NAMALWA (cell line): ENCODE results near the gene GRK6.
A peak's percentile ranks its signal among the peaks of the same experiment; 100 is the strongest.
"Not testable (repeated sequence)": the region's sequence is repeated elsewhere in the genome, so short reads cannot be mapped to it uniquely, and the experiment has no call there.

Experiments
- DNase-seq: peaks from one replicate; pipeline ENCODE4 v3.0.0-alpha.2; 2015; ENCODE audit warnings: low spot score

The GRK6 gene

DNA sequence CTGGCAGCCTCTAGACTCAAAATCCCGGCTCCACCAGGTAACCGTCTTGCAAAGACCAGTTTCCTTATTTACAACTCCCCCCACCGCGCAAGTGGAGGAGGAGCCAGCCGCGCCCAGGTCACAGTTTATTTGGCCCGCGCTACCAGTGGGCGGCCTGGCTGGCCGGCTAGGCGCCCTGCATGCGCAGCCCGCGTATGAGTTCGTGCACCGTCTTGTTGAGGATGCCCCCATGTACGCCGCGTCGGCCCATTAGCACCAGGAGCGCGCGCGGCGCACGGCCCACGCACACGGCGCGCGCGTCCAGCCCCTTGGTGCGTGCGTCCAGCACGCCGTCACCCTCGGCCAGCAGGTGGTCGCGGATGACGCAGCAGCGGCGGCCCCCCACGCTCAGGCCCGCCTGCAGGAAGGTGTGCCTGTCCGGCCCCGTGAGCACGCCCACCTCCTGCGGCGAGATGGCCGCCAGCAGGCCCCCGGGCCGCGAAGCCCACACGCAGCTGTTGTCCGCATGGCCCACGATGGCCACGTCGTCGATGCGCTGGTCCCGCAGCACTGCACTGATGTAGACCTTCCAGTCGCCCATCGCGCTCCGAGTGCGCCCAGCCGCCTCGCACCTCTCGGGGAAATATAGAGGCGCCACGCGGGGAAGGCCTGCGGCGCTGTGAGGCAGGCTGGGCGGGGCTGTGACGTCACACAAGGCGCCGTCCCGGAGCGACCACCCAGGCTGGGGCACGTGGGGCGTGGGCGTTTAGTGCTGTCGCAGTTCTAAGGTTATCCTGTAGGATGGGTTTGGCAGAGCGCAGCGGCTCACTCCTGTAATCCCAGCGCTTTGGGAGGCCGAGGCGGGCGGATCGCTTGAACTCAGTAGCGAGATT, 26.2 kb upstream of the GRK6 start, which contains the start of gene PFN3:
Gene PFN3 (minus strand): TSS at position 665 of the 872 bp plus-strand sequence. CDS start 85 bp downstream, at position 580.
- no peak for DNase-seq

DNA sequence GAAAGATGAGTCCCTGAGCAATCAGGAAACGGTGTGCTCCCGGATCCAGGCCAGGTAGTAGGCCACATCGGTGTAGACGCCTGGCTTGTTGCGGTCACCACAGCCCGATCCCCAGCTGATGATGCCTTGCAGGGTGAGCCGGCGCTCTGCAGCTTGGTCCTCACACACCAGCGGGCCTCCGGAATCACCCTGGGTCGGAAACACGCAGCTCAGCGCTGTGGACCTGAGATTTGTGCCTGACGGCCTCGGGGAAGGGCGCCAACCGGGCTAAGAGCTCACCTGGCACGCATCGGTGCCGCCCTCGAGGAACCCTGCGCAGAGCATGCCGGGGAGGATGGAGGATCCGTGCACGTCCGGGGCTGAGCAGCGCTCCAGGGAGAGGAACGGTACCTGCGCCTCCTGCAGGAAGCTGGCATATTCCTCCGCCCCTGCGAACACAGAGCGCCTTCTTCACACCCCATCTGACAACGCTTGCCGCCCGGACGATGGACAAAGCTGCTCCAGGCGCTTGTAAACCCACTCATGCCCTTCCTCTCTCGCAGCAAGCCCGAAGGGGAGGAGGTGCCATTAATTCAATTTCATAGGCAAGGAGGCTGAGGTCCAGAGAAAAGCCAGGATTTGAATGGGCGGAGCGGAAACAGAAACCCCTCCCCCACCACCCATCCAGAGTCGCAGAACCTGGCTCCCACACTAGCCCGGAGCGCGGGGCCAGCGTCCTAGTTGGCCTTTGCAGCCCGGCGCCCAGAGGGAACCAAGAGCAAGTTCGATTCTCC, 24.0 kb upstream of the GRK6 start:
- no peak for DNase-seq

DNA sequence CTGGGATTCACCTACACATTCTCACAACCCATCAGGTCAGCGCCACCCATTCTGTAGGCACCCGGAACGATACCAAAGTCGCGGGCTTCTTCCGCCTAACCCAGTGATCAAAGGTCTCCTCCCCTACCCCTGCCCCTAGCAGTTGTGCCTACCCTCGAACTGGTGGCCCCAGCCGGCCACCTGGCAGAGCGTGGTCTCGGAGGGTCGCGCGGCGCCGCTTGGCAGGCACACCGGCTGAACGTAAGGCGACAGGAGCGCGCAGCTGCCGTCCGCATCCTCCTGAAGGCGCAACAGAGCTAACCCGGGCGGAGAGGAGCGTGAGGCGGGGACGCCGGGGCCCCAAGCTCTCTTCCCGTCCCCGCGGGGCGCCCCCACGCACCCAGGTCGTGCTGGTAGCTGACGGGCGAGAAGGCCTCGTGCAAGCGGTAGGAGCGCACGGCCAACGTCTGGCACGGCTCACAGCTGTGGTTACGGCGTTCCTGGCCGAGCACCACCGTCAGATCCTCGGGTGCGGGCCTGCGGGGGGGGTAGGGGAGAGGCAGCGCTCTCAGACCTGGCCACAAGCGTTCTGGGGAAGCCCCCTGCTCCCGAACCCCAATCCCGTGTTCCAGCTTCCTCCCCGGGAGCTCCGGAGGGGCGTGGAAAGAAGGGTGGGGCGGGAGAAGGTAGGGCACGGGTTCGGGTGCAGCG, 23.2 kb upstream of the GRK6 start:
- DNase-seq = no peak

DNA sequence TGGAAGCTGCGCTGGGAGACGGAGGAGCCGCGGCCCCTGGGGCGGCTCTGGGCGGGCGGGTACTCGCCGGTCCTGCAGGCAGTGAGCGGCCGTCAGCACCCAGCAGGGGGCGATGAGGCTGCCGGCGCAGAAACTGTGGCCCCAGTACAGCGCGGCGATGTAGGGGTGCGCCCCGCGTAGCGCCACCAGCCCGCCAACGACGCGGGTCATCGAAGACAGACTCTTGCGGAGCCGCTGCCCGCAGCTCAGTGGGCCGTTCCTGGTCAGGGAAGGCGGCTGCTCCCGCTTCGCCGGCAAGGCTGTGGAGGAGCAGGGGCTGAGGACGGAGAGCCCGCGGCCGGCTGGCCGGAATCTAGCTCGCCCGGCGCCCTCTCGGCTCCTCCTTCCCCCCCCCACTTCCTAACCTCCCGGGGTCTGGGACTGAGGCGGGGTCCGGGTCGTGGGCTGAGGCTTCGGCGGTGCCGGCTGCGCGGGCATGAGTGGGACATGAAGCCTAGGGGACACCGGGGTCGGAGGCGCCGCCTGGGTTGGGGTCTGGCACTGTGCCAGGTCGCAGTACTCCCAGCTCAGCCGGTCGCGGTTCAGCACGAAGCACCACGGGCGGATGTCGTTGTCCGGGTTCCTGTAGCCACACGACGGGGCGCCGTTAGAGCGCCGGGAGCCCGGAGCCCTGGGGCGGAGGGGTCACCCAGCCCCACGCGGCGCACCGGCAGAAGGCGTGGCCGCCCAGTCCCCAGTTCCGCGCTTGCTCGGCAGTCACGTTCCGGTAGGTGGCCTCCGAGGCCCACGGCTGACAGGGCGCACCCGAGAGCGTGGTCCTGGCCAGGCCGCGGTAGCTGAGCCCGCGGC, 22.5 kb upstream of the GRK6 start:
- DNase-seq = peak; percentile 78

DNA sequence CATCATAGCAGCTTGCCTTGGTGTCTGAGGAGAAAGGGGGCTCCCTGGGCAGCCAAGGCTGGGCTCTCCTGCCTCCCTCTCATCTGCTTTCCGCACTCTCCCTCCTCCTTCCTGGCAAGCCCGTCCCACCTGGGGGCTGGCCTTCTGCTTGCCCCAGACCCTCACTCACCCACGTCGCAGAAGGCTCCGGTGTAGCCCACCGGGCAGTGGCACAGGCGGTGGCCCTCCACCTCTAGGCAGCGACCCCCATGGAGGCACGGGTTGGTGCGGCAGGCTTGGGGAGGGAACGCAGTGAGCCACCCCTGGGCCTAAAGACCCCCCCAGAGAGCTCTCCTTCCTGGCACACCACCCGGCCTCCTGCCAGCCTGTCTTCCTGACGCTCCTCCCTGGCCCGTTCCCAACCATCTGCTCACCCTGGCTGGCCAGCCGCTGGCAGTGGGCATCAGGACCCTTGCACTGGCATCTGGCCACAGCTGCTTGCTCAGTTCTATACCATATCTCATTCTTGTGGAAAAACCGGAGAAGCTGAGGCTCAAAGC, 21.8 kb upstream of the GRK6 start:
- DNase-seq = no peak

DNA sequence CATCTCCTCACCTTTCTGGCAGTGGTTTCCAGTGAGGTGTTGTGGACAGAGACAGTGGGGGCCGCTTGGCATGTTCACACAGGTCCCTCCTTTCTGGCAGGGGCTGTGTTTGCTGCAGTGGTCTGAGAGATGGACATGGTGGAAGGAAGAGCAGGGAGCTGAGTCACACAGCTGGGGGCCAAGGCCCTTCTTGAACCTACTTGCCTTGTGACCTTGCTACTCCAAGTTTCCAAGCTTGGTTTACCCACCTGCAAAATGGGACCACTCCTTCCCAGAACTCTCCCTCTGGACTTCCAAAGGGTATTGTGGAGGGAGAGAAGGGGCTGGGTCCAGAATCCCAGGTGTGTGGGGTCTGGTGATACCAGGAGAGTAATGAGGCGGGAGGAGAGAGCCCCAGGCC, 21.2 kb upstream of the GRK6 start:
- DNase-seq = no peak

DNA sequence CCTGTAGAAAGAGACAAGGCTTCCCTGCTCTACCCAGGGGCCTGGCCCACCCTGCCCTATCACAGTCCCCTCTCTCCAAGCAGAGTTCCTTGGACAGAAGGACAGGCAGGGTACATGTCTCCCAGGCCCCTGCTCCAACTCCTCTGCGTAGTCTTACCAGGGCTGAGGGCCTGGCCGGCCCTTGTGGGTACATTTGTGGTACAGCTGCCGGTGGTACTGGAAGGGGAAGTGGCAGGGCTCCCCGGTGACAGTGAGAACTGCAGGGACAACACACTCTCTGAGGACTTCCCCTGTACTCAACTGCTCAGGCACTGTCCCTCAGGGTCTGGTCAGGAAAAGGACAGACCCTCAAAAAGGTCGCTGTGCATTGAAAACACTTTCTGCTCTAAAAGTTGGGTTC, 20.7 kb upstream of the GRK6 start:
- DNase-seq = peak; percentile 42

DNA sequence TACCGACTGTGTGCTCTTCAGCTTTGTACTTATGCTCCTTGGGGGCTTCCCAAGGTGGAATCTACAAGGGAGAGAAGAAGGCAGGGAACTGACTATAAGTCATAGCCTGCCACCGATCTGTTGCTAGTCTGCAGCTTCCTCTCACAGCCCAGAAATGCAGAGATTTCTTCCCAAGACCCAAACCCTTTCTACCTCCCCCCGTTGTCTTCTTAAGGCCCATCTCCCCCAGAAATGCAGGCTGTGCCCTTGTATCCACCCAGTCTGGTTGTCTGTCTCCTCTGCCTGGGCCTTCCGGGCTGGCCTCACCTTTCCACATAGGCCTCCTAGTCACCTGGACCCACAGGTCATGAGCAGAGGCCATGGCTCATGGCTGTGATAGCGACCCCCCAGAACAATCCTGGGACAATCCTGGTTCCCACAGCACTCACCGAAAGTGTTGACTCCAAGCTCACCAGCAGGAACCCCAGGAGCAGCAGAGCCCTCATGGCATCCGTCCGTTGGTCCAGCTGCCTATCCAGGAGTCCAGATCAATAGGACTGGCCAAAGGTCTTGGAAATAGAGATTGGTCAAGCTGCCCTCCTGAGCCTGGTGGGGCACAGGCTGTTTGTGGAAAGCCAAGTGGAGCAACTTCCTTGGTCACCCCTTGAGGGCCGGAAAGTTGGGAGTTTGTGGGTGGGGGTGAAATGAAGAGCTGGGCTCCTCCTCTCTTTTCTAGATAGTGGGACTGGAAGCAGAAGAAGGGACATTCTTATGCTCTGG, 17.3 kb upstream of the GRK6 start, which contains the start of gene F12:
Gene F12 (minus strand): TSS at position 522 of the 759 bp plus-strand sequence. CDS start 37 bp downstream, at position 485.
- no peak for DNase-seq

DNA sequence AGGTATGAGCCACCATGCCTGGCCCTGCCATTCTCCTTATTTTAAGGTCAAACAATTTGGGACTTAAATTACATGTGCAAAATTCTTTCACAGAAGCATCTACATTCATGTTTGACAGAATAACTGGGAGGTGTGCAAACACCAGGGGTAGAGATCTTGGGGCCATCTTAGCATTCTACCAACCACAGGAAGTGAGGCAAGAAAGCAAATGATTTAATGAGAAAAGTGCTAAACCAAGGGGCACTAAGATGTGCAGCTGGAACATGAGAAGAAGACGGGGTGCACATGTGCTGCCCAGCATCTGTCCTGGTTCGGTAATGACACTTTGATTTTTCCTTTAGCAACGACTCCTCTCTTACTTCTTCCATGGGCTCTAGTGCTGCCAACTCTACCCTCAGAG, 15.9 kb upstream of the GRK6 start:
- DNase-seq = no peak

DNA sequence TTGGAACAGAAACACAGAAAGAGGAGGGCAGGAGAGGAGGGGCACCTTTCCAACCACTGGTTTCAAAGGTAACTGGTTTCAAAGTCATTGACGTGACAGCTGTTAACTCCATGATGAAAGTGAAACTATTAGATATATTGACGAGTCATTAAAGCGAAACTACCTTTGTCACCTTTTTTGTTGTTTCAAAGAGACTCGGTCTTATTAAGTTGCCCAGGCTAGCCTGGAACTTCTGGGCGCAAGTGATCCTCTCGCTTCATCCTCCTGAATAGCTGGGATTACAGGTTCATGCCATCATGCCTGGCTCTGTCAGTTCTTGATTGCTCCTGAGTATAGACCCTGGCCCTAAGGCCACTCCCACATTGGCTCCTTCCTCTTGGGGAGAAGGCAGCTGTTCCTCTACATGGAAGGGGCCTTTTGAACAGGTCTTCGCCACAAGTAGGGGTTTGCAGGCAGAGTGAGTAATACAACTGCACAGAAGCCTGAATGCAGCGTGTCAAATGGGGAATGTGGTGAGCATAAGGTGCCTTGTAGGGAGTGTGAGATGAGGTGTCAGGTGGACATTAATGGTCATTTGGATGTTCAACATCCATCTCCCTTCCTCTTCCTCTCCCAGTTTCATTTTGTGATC, 13.8 kb upstream of the GRK6 start:
- peak; percentile 47 for DNase-seq

DNA sequence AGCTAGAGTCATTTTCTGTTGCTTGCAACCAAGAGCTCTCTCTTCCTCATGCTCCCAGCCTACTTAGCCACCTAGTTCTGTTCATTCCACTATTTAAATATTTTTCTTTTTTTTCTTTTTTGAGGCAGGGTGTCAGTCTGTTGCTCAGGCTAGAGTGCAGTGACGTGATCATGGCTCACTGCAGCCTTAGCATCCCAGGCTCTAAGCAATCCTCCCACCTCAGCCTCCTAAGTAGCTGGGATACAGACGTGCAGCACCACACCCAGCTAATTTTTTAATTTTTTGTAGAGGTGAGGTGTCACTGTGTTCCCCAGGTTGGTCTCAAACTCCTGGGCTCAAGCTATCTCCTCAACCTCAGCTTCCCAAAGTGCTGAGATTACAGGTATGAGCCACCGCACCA, 12.0 kb upstream of the GRK6 start:
- DNase-seq = no peak

DNA sequence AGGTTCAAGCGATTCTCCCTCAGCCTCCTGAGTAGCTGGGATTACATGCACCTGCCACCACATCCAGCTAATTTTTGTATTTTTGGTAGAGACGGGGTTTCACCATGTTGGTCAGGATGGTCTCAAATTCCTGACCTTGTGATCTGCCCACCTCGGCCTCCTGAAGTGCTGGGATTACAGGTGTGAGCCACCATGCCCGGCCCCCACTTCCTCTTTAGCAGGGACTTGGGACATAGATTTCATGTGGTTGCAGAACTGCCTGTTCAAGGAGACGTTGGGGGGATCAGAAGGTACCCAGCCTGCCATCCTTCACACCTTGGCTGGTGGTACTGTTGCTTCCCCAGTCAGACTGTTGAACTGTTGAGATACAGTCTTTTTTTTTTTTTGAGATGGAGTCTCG, 9.4 kb upstream of the GRK6 start:
- DNase-seq = not testable (repeated sequence)

DNA sequence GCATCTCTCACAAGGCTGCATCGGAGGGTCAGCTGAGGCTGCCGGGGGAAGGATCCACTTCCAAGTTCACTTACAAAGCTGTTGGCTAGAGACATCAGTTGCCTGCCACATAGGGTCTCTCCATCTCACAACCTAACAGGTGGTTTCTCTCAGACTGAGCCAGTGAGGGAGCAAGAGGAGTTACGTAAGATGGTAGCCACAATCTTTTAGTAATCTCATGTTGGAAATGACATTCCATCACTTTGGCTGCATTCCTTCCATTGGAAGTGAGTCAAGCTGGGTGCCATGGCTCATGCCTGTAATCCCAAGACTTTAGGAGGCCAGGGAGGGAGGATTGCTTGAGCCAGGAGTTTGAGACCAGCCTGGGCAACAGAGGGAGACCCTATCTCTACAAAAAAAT, 7.4 kb upstream of the GRK6 start:
- DNase-seq = no peak

DNA sequence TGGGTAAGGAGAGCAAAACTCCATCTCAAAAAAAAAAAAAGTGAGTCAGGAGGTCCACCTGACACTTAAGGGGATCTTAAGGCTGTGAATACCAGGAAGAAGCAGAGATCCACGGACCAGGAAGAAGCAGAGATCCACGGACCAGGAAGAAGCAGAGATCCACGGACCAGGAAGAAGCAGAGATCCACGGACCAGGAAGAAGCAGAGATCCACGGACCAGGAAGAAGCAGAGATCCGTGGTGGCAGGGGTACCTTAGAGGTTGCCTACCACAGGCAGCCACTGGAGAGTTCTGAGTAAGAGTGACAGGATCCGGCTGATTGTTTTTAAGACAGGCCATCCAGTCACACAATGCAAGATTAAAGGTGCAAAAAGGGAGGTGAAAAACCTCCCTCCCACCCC, 6.0 kb upstream of the GRK6 start:
- not testable (repeated sequence) for DNase-seq

DNA sequence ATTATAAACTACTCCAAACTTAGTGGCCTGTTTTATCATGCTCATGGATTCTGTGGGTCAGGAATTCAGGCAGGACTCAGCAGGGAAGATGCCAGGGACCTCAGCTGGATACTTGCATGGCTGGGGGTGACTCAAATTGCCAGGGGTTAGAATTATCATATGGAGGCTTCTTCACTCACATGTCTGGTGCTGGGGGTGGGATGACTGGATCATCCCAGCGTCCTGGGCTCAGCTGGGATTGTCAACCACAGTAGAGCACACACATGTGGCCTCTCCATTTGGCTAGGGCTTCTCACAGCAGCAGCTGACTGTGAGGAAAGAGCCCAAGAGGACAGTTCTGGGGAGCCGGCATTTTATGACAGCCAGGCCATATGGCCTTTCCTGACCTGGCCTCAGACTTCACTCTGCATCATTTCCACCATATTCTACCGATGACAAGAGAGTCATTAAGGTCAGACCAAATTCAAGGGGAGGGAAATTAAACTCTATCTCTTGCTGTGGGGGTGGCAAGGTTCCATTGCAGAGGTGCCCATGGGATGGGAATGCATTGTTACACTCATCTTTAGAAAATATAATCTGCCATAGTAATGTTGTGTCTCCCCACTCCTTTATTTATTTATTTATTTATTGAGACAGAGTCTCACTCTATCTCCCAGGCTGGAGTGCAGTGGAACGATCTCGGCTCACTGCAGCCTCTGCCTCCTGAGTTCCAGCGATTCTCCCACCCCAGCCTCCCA, 5.2 kb upstream of the GRK6 start:
- no peak for DNase-seq

DNA sequence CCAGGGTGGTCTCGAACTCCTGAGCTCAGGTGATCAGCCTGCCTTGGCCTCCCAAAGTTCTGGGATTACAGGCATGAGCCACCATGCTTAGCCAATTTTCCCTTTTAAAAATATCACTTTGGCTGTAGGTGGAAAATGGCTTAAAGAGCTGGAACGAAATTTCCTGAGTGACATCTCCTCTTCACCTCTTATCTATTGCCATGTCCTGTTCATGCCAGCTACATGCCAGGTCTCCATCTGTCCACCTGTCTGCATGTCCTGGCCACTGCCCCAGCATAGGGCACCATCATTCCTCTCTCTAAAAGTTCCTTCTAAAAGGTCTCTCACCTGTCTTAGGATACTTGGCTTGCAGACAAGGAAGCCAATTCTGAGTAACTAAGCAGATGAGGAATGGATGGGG, 2.8 kb upstream of the GRK6 start:
- no peak for DNase-seq

DNA sequence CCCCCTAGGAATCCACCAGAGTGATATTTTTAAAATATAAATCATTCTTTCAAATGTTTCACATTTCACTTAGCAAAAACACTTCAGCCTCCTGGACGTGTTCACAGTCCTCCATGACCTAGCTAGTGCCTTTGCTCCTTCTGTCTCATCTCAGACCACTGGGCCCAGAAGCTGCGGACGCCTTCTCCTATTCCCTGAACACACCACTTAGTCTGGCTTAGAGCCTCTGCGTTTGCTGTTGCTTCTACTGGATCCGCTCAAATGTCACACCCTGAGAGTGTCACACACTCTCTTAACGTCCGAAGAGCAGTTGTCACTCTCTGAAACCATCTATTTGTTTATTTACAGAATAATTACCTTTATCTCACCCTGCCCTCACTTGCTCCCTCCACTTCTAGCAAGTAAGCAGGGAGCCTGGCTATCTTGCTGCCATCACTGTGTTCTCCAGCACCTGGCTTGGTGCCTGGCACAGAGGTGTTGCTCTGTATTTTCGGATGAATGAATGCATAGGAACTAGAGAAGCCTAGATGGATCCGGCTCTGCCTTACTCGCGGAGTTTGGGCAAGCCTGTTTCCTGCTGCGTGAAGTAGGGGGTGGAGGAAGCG, 1.2 kb upstream of the GRK6 start:
- DNase-seq = no peak

DNA sequence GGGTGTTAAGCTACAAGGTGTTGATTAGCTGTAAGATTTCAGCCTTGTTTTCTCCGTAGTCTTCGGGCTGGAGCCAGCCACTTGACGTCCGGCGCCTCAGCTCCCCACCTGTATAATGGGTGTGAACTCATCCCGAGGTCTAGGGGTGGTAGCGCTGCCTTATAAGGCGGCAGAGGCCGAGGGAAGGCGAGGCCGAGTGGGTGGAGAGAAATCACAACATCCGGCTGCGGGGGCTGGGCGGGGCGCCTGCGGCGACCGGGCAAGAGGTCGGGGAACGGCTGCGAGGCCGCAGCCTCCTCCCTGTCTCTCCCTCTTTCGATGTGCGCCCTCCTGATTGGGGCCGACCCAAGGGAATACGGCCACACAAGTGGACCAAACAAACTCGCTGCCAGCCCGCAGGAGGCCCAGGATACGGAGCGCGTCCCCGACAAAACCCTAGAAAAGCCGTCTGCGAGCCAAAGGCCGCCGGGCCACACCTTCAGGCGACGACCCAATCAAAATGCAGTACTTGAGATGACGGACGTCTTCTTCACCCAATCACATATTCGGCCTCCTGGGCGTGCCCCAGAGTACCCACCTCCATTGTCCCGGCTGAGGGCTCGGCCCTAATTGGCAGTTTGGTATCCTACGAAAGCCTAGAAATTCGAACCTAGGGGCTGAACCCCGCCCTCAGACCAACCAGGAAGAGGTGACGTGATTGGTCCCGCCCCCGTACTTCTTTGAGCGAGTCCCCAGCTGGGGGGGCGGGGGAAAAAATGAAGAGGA, 493 bp upstream of the GRK6 start:
- peak; percentile 100 for DNase-seq
